ENCODE measurements around the gene HEG1. TPM values are rescaled to one million over a fixed set of nuclear protein-coding genes. Genes with fewer than 3 reads are reported as not detected.

HEG1 gene
- polyA plus RNA-seq, 3 donors, result 0.28 to 4.2 (median 0.69) TPM

GRCh38 chr3:125031544-125031943, 24.3 kb downstream of the HEG1 start:
- H3K27me3 Mint-ChIP-seq (ENCODE audit: low read depth in 3 of 3), result peaks cover 0 to 2% (median 0%) of the 10 kb centered on the region in 3 donors
- intact Hi-C loops (cut with micrococcal nuclease), result no loop called here

GRCh38 chr3:125028657-125029056, 27.1 kb downstream of the HEG1 start:
- WGBS (ENCODE audit: insufficient coverage), result 93% methylated on average over 2 of the region's 4 CpGs
- no peaks in the 10 kb centered on the region for H3K27me3 ChIP-seq (ENCODE audit: control insufficient read depth in 2 of 2, insufficient read depth in 2 of 2, low read length in 2 of 2)
- peaks cover 0 to 3% of the 10 kb centered on the region in 2 donors for H3K9me3 ChIP-seq (replicated peaks in 1 of 2; ENCODE audit: control insufficient read depth in 1 of 2, insufficient read depth in 1 of 2, low read length in 2 of 2)
- no peak for DNase-seq
- H4K20me1 ChIP-seq (ENCODE audit: insufficient read depth, low read length), result no peaks in the 10 kb centered on the region
- H3K4me3 ChIP-seq (replicated peaks in 1 of 3; ENCODE audit: low read depth in 2 of 3, low read length in 3 of 3), result no peak overlapping the region
- H3K79me2 ChIP-seq (ENCODE audit: insufficient read depth, low read length), result no peaks in the 10 kb centered on the region
- peaks cover 0 to 3% (median 0%) of the 10 kb centered on the region in 7 donors for H3K9me3 Mint-ChIP-seq
- H3K36me3 Mint-ChIP-seq, result peaks cover 38 to 45% of the 10 kb centered on the region in 2 donors
- H3K9ac ChIP-seq (ENCODE audit: insufficient read depth, low read length, poor library complexity, severe bottlenecking), result no peak overlapping the region
- no peak overlapping the region for H3K27ac Mint-ChIP-seq
- H3K4me3 Mint-ChIP-seq, result no peak overlapping the region
- no peaks in the 10 kb centered on the region for H3K4me1 ChIP-seq (ENCODE audit: control insufficient read depth in 1 of 2, insufficient read depth in 2 of 2, low read length in 2 of 2)
- H3K27me3 Mint-ChIP-seq (ENCODE audit: low read depth in 3 of 3), result peaks cover 0 to 2% (median 1%) of the 10 kb centered on the region in 3 donors
- no peak for TF ChIP-seq CTCF (IDR thresholded peaks at IDR 0.05)
- H2AFZ ChIP-seq (ENCODE audit: insufficient read depth, low read depth, low read length, poor library complexity, severe bottlenecking), result no peak overlapping the region
- H3K4me2 ChIP-seq (replicated peaks; ENCODE audit: extremely low read depth, low read length, poor library complexity, severe bottlenecking), result no peak overlapping the region
- intact Hi-C loops (cut with micrococcal nuclease), result no loop called here
- H3K4me1 Mint-ChIP-seq, result peaks cover 8% of the 10 kb centered on the region
- H3K36me3 ChIP-seq (replicated peaks in 1 of 2; ENCODE audit: control insufficient read depth in 1 of 2, insufficient read depth in 2 of 2, low read length in 2 of 2), result peaks cover 3 to 33% of the 10 kb centered on the region in 2 donors
- H3K27ac ChIP-seq (ENCODE audit: low read depth in 1 of 2, low read length in 2 of 2), result no peak overlapping the region

More at GRCh38 chr3:125031544-125031943, 24.3 kb downstream of the HEG1 start:
- DNase-seq, result no peak
- Histone ChIP-seq H3K4me2 (replicated peaks; ENCODE audit: extremely low read depth, low read length, poor library complexity, severe bottlenecking) (no peak overlapping the region), H3K4me3 (replicated peaks in 1 of 3; ENCODE audit: low read depth in 2 of 3, low read length in 3 of 3) (no peak overlapping the region), H3K9me3 (replicated peaks in 1 of 2; ENCODE audit: control insufficient read depth in 1 of 2, insufficient read depth in 1 of 2, low read length in 2 of 2) (peaks cover 6 to 16% of the 10 kb centered on the region in 2 donors), H3K4me1 (ENCODE audit: control insufficient read depth in 1 of 2, insufficient read depth in 2 of 2, low read length in 2 of 2) (no peaks in the 10 kb centered on the region), H2AFZ (ENCODE audit: insufficient read depth, low read depth, low read length, poor library complexity, severe bottlenecking) (no peak overlapping the region), H3K36me3 (replicated peaks in 1 of 2; ENCODE audit: control insufficient read depth in 1 of 2, insufficient read depth in 2 of 2, low read length in 2 of 2) (peaks cover 3 to 27% of the 10 kb centered on the region in 2 donors), H3K27ac (ENCODE audit: low read depth in 1 of 2, low read length in 2 of 2) (no peak overlapping the region), H4K20me1 (ENCODE audit: insufficient read depth, low read length) (no peaks in the 10 kb centered on the region), H3K9ac (ENCODE audit: insufficient read depth, low read length, poor library complexity, severe bottlenecking) (no peak overlapping the region), H3K27me3 (ENCODE audit: control insufficient read depth in 2 of 2, insufficient read depth in 2 of 2, low read length in 2 of 2) (no peaks in the 10 kb centered on the region), H3K79me2 (ENCODE audit: insufficient read depth, low read length) (no peaks in the 10 kb centered on the region)
- WGBS (ENCODE audit: insufficient coverage), result 62% methylated on average over 3 of the region's 4 CpGs
- H3K27ac Mint-ChIP-seq, result no peak overlapping the region
- TF ChIP-seq CTCF (IDR thresholded peaks at IDR 0.05), result no peak
- H3K36me3 Mint-ChIP-seq, result peaks cover 25 to 28% of the 10 kb centered on the region in 2 donors
- H3K4me1 Mint-ChIP-seq, result peaks cover 8% of the 10 kb centered on the region
- H3K9me3 Mint-ChIP-seq, result peaks cover 3 to 22% (median 14%) of the 10 kb centered on the region in 7 donors
- H3K4me3 Mint-ChIP-seq, result no peak overlapping the region

All from CD14-positive monocyte (primary cell).